Thoracic aorta (tissue), 2 donors: ENCODE data around the gene GRB10. TPM values are rescaled to one million over a fixed set of nuclear protein-coding genes. Genes with fewer than 3 reads are reported as not detected.

Source experiments
- ATAC-seq: fragments of 150-250 bp; one replicate; pipeline ENCODE4 v1.8.0; 2017; ENCODE audit warnings: low read depth; ENCODE audit not compliant: insufficient number of reproducible peaks, low FRiP score
- DNase-seq: peaks from one replicate; pipeline ENCODE4 v3.0.0-alpha.2; 2020; ENCODE audit warnings: low spot score
- H3K27ac ChIP-seq, 2 donors: fragments of 200-600 bp; sonication (generic); 1 replicate in 1 of 2; 2 replicates in 1 of 2; pipeline ENCODE4 v1.5.1; 2016; ENCODE audit warnings: mild to moderate bottlenecking in 2 of 2, moderate library complexity in 2 of 2
- H3K27me3 ChIP-seq: fragments of 200-600 bp; sonication (generic); replicated peaks from 2 replicates; pipeline ENCODE4 v1.6.0; 2016; ENCODE audit warnings: mild to moderate bottlenecking; ENCODE audit not compliant: insufficient read depth
- H3K36me3 ChIP-seq: fragments of 200-600 bp; sonication (generic); one replicate; pipeline ENCODE4 v1.5.1; 2016
- H3K4me1 ChIP-seq, 2 donors: fragments of 200-600 bp; sonication (generic); 1 replicate in 1 of 2; 2 replicates in 1 of 2; pipeline versions ENCODE4 v1.5.1 to v1.6.0; 2016; ENCODE audit warnings: low read depth in 2 of 2, mild to moderate bottlenecking in 1 of 2; ENCODE audit not compliant: control insufficient read depth in 1 of 2
- H3K4me3 ChIP-seq: fragments of 200-600 bp; sonication (generic); 2 replicates; pipeline ENCODE4 v1.5.1; 2016; ENCODE audit warnings: mild to moderate bottlenecking
- H3K9me3 ChIP-seq: fragments of 200-600 bp; sonication (generic); 2 replicates; pipeline ENCODE4 v1.5.1; 2016
- total RNA-seq, 2 donors: library from RNA; depleted of rRNA; stranded (reverse); fragments of >200 nt; gene quantifications; one replicate each; pipeline versions ENCODE4 v1.1.0 to v1.2.3, GENCODE V29; 2016
- TF ChIP-seq, protein P1 (sequence below): fragments of 200-600 bp; sonication (generic); IDR thresholded peaks from one replicate; pipeline ENCODE4 v1.5.1; 2019; ENCODE audit warnings: antibody characterized with exemption

GRB10 gene
- total RNA-seq, 2 donors from 2014 or later, result 59.2 to 104 TPM

- ATAC-seq (no peak), DNase-seq (no peak)
- H3K4me3 ChIP-seq, result no peak overlapping the region
- no peaks in the 10 kb centered on the region for H3K9me3 ChIP-seq
- no peaks in the 10 kb centered on the region for H3K27me3 ChIP-seq
- no peaks in the 10 kb centered on the region for H3K4me1 ChIP-seq
- TF ChIP-seq, protein P1, sequence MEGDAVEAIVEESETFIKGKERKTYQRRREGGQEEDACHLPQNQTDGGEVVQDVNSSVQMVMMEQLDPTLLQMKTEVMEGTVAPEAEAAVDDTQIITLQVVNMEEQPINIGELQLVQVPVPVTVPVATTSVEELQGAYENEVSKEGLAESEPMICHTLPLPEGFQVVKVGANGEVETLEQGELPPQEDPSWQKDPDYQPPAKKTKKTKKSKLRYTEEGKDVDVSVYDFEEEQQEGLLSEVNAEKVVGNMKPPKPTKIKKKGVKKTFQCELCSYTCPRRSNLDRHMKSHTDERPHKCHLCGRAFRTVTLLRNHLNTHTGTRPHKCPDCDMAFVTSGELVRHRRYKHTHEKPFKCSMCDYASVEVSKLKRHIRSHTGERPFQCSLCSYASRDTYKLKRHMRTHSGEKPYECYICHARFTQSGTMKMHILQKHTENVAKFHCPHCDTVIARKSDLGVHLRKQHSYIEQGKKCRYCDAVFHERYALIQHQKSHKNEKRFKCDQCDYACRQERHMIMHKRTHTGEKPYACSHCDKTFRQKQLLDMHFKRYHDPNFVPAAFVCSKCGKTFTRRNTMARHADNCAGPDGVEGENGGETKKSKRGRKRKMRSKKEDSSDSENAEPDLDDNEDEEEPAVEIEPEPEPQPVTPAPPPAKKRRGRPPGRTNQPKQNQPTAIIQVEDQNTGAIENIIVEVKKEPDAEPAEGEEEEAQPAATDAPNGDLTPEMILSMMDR, result no peak
- no peaks in the 10 kb centered on the region for H3K36me3 ChIP-seq
- H3K27ac ChIP-seq, result no peak overlapping the region
Observed at GRCh38 chr7:50556247-50556991, 226.3 kb downstream of the GRB10 start.

GRCh38 chr7:50555594-50556140 lies 227.0 kb downstream of the GRB10 start:
- DNase-seq (no peak), ATAC-seq (no peak)
- TF ChIP-seq, protein P1, result no peak
- Histone ChIP-seq H3K27ac (no peak overlapping the region), H3K27me3 (no peaks in the 10 kb centered on the region), H3K9me3 (no peaks in the 10 kb centered on the region), H3K36me3 (no peaks in the 10 kb centered on the region), H3K4me3 (no peak overlapping the region), H3K4me1 (no peaks in the 10 kb centered on the region)

GRCh38 chr7:50554431-50555322 lies 228.0 kb downstream of the GRB10 start:
- Histone ChIP-seq H3K27me3 (no peaks in the 10 kb centered on the region), H3K36me3 (no peaks in the 10 kb centered on the region), H3K27ac (no peak overlapping the region), H3K4me1 (no peaks in the 10 kb centered on the region), H3K9me3 (no peaks in the 10 kb centered on the region), H3K4me3 (no peak overlapping the region)
- no peak for DNase-seq
- no peak for ATAC-seq
- TF ChIP-seq, protein P1, result no peak

DNA sequence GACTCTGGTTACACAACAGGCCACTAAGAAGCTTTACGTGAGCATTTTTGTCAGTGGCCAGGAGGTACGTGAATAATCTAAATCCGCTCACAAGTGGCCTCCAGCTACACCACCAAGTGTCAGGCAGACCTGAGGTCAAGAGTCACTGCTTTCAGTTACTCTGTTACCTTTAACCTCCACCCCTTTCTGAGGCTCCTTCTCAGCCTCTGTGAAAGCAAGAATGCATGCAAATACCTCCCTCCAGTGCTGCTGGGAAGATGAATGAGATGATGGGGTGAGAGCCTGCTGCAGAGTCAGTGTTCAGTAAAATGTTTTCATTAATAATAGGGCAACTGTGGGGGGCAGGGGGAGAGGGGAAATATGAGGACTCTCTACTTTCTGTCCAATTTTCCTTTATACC lies 228.7 kb downstream of the GRB10 start:
- no peaks in the 10 kb centered on the region for H3K4me1 ChIP-seq
- no peaks in the 10 kb centered on the region for H3K9me3 ChIP-seq
- H3K36me3 ChIP-seq, result no peaks in the 10 kb centered on the region
- DNase-seq (no peak), ATAC-seq (no peak)
- TF ChIP-seq, protein P1, result no peak
- no peak overlapping the region for H3K27ac ChIP-seq
- no peaks in the 10 kb centered on the region for H3K27me3 ChIP-seq
- no peak overlapping the region for H3K4me3 ChIP-seq

DNA sequence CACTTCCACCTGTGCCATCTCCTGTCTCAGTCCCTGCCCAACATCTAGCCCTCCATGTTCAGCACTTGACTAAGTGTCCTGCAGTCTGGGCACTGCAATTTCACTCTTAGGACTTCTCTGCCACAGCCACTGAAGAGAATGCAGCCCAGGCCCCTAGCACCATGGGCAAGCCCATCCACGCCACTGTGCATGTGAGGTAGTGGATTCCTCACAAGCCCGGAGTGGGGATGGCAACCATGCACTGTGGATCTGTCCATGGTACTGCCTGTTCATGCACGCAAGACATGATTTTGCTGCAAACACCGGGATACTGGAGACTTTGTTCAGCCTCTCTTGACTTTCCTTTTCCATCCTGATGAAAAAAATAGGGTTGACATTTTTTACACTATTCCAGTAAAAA lies 229.8 kb downstream of the GRB10 start:
- ATAC-seq (no peak), DNase-seq (no peak)
- no peak overlapping the region for H3K4me3 ChIP-seq
- no peaks in the 10 kb centered on the region for H3K36me3 ChIP-seq
- no peak overlapping the region for H3K27ac ChIP-seq
- H3K27me3 ChIP-seq, result no peaks in the 10 kb centered on the region
- no peaks in the 10 kb centered on the region for H3K9me3 ChIP-seq
- H3K4me1 ChIP-seq, result no peaks in the 10 kb centered on the region
- TF ChIP-seq, protein P1, result no peak
